DLD1 (cell line): Measurements from ENCODE around the gene ZBTB7C.

ENCODE experiments used
- in situ Hi-C: cut with HindIII; loops from 2 replicates; pipeline ENCODE4 v1.10.0; 2017; ENCODE audit warnings: low sequenced_read_pairs

Gene ZBTB7C

GRCh38 chr18:48330016-48330991, 78.9 kb downstream of the ZBTB7C start:
- in situ Hi-C loops = no loop called here

DNA sequence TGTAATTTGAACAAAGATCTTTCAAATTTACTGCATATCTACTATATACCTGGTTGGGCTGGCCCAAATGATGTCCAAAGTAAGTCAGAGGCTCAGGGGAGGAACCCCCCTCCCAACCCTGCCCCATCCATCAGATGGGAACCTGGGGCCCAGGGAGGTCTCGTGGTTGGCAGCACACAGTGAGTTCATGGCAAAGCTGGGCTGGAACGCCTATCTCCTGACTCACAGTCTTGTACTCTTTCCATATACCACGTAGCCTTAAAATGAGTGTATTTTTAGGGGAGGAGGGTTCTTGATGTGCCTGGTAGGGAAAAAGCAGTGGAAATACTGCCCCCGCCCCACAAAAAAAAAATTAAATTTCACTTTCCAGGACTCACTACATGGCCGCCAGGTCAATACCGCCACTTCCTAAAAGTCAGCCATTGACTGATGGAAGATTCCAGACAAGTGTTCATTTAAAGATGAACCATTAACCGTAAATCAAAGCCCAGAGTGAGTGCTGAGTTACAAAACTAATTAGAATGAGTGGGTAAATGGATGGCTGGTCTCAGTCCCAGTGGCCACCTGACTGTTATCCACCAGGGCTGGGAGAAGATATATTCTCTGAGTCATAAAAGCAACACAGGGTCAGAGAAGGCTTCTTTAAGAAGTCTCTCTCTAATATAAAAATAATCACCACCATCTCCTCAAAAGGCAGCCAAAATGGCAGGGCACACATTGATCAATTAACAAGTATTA, 80.5 kb downstream of the ZBTB7C start:
- in situ Hi-C loops = no loop called here

GRCh38 chr18:48326901-48327675, 82.1 kb downstream of the ZBTB7C start:
- in situ Hi-C loops = no loop called here

DNA sequence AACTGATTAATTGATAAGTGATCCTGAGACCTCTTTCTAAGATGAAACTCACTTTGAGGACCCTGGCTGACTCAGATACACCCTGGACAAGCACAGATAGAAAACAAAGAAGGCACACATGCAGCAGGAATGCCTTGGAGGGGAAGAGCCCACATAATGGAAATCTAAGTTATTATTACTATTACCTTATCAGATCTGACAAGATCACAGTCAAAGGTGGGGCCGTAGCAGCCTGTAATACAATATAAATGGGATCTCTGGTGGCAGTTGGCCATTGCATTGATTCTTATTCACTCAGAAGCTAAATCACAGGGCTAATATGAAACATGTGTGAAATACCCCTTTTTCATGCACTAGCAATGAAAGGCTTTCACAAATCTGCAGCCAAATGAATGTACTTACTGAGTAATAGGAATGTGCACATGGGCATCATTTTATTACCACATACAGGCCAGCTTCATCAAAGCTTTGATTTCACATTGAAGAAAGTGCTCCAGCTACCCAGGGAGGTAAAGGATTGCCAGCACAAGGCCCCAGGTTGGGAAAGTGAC, 84.0 kb downstream of the ZBTB7C start:
- in situ Hi-C loops = no loop called here

- in situ Hi-C loops = no loop called here
These were observed 84.5 kb downstream of the ZBTB7C start for GRCh38 chr18:48324651-48325050.

DNA sequence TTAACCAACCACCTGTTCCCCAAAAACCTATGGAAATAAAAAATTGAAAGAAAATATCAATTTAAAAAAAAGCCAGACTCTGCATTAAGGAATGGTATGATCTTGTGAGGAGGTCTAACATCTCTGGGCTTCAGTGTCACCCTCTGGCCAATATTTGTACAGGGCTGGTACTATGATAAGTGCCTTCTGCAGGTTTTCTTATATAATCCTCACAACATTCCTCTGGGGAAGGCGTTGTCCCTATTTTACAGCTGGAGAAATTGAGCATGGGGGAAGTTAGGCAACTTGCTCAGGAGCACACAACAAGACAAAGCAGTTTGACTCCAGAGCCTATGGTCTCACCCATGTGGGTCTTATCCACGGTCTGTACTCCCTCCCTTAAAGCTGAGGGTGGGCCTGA, 86.0 kb downstream of the ZBTB7C start:
- in situ Hi-C loops = no loop called here

DNA sequence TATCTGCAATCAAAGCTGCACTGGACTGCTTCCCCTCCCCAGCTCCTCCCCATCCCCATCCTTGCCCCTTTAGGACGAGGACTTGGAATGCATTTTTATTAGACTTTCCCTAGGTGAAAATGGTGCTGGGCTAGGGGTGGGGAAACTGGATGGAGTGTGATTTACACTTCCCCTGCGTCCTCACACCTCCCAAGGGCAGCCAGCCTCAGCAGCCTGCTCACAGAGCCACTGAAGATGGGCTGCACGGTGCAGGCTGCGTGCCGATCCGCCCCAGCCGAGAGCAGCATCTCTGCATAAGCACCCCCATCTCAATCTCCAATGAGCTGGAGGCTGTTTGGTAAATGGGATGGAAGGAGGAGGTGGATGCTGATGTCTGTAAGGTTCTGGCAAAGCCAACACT, 87.6 kb downstream of the ZBTB7C start:
- in situ Hi-C loops = no loop called here

DNA sequence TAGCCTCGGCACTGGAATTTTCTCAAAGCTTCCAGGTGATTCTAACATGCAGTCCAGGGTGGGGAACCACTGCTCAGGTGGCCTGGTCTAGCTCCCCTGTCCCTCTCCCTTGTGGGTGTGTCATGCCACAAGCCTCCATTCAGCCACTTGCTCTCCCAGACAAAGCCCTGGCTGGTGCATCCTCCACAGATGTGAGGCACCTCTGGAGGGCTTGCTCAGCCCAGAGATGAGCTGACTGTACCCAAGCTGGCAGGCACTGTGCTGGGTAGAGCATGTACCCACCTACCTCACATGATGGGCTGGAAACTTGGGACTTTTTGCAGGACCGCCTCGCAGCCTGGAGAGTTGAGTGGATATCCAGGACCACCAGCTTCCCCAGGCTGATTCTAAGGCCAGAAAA, 88.1 kb downstream of the ZBTB7C start:
- in situ Hi-C loops = no loop called here

GRCh38 chr18:48320639-48320945, 88.6 kb downstream of the ZBTB7C start:
- in situ Hi-C loops = no loop called here

GRCh38 chr18:48319801-48320638, 89.2 kb downstream of the ZBTB7C start:
- in situ Hi-C loops = no loop called here

- in situ Hi-C loops = no loop called here
These were observed 90.7 kb downstream of the ZBTB7C start for GRCh38 chr18:48318436-48318835.

- in situ Hi-C loops = no loop called here
These were observed 91.3 kb downstream of the ZBTB7C start for GRCh38 chr18:48317781-48318381.

DNA sequence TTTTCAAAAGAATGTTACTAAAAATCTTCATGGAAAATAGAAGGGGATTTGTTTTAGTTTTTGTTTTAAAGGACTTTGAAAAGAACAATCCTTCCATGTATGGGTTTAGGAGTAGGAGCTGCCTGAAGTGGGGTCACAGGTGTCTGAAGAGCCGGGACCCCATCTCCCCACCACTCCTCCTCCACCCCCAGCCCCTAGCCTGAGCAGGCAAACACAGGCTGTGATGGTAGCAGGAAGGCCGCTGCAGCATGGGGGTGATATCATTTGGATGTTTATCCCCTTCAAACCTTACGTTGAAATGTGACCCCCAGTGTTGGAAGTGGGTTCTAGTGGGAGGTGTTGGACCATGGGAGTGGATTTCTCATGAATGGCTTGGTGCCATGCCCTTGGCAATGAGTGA, 93.0 kb downstream of the ZBTB7C start:
- in situ Hi-C loops = no loop called here

- in situ Hi-C loops = no loop called here
These were observed 94.5 kb downstream of the ZBTB7C start for GRCh38 chr18:48314690-48315089.

DNA sequence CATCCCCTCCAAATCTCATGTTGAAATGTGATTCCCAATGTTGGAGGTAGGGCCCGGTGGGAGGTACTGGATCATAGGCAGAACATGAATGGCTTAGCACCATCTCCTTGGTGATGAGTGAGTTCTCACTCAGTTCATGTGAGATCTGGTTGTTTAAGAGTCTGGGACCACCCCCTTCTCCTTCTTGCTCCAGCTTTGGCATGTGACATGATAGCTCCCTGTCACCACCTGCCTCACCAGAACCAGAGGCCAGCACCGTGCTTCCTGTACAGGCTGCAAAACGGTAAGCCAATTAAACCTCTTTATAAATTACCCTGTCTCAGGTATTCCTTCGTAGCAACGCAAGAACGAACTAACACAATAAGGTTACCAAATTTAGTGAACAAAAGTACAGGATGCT, 95.4 kb downstream of the ZBTB7C start:
- in situ Hi-C loops = no loop called here

GRCh38 chr18:48312066-48312465, 97.1 kb downstream of the ZBTB7C start:
- in situ Hi-C loops = no loop called here

- in situ Hi-C loops = no loop called here
These were observed 98.2 kb downstream of the ZBTB7C start for GRCh38 chr18:48310999-48311398.

DNA sequence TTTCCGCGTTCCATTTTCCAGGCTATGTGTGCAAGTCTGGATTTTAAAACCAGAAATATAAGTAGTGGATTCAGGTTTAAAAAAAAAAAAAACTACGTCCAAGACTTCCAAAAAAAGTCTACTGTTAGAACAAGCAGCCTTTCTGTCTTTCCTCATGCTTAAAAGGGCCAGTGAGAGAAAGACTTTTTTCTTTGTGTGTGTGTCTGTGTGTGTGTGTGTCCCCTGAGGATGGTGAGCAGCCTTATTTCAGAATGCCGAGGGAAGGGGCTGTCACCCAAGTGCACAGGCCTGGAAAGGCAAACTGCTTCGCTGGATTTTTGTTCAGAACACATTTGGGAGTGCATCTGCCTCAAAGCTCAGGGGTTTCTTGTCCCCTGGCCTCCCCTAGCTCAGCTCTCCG, 98.8 kb downstream of the ZBTB7C start:
- in situ Hi-C loops = no loop called here

- in situ Hi-C loops = no loop called here
These were observed 100.2 kb downstream of the ZBTB7C start for GRCh38 chr18:48308755-48309575.
